ENCODE results near the gene RCOR1.

RCOR1 gene

DNA sequence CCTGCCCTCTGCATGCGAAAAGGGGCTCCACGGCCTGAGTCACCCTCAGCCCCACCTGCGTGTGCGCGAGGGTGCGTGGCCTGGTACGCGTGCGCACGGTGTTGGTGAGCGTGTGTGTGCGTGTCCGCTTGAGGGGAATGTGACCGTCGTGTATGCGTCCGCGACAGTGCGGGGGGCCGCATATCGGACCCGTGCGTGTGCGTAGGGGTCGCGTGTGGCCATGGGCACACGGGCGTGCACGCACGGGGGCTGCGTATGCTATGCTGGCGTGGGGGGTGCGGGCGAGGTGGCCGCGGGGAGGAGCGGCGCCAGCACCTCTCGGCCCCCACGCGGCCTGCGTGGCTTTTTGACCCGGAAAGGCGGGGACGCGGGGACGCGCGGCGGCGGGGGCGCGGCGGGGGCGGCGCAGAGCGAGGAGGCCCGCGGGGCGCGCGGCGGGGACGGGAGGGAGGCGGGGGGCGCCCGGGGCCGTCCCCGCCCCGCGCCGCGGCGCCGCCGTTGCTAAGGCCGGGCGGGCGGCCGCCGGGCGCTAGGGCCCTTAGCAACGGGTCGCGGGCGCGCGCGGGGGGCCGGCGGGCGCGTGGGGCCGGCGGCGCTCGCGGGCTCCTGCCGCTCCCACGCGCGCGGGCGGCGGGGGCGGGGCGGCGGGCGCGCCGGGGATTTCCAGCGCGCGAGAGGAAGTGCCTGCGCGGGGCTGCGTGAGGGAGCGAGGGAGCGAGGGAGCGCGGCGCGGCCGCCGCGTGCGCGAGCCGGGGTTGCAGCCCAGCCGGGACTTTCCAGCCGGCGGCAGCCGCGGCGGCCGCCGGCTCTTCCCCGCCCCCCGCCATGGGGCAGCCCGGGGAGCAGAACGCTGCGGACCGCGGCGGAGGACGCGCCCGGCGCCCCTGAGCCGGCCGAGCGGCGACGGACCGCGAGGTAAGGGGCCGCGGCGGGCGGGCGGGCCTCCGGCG lies 184.6 kb downstream of the RCOR1 start, which contains the start of gene TRAF3:
TSS of gene TRAF3 (plus strand) at position 689 of the 950 bp plus-strand sequence. CDS start 92,753 bp downstream, outside the sequence.
- DNase-seq (ENCODE audit: low read depth), result peak; percentile 77

DNA sequence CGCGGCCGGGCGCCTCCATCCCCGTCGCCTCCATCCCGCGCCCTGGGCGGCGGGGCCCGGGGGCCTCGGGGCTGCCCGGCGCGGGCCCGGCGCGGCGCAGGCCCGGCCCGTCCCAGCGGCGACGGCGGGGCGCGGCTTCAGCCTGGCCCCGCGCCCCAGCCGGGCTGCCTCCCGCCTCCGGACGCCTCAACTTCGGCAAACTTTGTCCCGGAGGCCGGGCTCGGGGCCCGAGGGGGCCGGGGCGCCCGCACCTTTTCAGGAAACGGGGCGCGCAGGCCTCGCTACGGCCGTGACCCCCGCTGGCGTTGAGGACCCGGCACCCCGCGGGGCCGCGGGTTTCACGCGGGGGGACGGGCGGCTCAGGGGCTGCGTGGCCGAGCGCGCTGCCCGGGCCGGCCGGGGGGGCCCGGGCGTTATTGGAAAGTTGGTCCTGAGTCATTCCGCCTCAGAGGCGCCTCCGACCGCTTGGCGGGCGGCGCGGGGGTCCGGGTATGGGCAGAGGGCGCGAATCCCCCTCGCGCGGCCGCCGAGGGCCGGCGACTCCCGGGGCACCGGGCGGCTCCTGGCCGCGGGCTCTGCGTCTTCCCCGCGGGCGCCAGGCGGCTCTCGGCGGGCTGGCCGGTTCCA lies 185.4 kb downstream of the RCOR1 start:
- DNase-seq (ENCODE audit: low read depth), result no peak

- DNase-seq (ENCODE audit: low read depth), result no peak
These were observed 186.1 kb downstream of the RCOR1 start for GRCh38 chr14:102778338-102779083.

DNA sequence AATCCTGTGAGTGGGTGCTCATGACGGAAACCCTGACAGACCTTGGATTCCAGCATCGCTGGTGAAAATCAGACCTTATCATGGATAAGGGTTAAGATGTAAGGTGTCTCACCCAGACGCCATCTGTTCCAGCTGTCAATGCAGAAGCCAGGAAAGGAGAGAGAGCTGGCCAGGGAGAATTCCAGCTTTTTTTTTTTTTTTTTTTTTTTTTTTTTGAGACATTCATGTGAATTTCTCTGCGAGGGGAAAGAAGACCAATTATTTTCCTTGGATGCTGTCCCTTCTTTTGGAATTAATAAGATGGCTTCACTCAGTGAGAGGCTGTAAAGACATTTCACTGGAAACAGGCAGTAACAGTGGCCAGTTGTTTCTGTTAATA lies 186.6 kb downstream of the RCOR1 start:
- no peak for DNase-seq (ENCODE audit: low read depth)

- no peak for DNase-seq (ENCODE audit: low read depth)
These were observed 187.3 kb downstream of the RCOR1 start for GRCh38 chr14:102779574-102780315.
